ENCODE data around the gene SCN5A. TPM values are rescaled to one million over a fixed set of nuclear protein-coding genes. Genes with fewer than 3 reads are reported as not detected.

Gene SCN5A
- polyA plus RNA-seq, 1 donor: 3.5 TPM

DNA sequence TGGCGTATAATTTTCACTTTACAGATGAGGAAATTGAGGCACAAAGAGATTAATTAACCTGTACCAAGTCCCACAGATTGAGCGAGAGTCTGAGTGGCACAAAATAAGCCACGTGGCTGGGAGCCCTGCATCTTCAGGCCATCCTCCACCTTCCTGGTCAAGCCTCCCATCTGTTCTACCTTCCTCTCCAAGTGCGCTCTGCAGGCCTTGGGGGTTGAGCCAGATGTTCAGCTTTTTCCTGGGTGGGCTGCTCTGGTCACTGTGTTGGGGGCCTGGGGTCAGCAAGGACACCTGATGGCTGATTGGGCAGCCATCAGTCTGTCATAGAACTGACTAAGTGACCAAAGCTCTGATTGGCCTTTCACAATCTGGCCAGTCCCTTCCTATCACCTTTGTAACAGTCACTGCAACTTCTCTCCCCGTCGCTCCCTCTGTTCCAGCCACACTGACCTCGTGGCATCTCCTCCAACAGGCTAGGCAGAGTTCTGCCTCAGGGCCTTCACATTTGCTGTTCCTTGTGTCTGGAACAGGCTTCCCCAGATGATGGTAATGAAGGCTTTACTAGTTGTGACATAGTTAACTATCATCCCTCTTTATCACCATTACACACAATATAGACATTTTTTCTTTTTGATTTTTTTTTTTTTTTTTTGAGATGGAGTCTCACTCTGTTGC, 46.8 kb downstream of the SCN5A start:
- no peaks in the 10 kb centered on the region for H3K4me1 ChIP-seq (ENCODE audit: control insufficient read depth, insufficient read depth, low read length)
- no peak overlapping the region for H3K27ac ChIP-seq (ENCODE audit: low read length)
- WGBS (ENCODE audit: insufficient coverage, low lambda C conversion rate): no CpG with 5 or more reads among the region's 7 CpGs
- H3K9me3 ChIP-seq (ENCODE audit: control insufficient read depth, low read depth, low read length): no peaks in the 10 kb centered on the region
- H3K27me3 ChIP-seq (ENCODE audit: control insufficient read depth, insufficient read depth, low read length): no peaks in the 10 kb centered on the region
- H3K36me3 ChIP-seq (ENCODE audit: control insufficient read depth, insufficient read depth, low read length): no peaks in the 10 kb centered on the region
- DNase-seq: no peak
- no peak overlapping the region for H3K4me3 ChIP-seq (ENCODE audit: low read length)

DNA sequence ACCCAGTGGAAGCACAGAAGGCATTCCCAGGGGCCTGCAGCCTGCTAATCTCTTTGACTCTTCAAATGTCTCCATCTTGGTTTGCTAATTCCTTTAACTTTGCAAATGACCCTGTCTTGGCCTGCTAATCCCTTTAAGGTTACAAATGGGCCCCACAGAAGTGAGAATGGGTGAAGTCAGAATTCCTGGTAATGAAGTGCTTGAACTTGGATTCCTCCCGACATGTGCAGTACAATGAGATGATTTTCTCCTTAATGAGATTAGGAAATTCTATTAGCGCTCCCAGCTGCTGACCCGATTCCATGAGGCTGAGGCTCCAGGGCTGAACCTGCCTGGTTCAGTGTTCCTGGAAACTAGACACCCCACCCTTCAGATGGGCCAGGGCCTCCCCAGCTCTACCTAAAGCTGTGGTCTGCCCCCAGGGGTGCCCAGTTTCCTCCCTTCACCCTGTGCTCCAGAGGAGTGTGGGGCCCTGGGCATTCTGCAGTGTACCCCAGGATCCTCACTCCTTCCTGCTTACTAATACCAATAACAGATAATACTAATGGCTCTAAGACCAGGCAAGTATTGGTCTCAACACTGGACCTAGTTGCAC, 47.4 kb downstream of the SCN5A start:
- H3K36me3 ChIP-seq (ENCODE audit: control insufficient read depth, insufficient read depth, low read length): no peaks in the 10 kb centered on the region
- WGBS (ENCODE audit: insufficient coverage, low lambda C conversion rate): no CpG with 5 or more reads among the region's 3 CpGs
- no peak overlapping the region for H3K4me3 ChIP-seq (ENCODE audit: low read length)
- no peaks in the 10 kb centered on the region for H3K9me3 ChIP-seq (ENCODE audit: control insufficient read depth, low read depth, low read length)
- no peaks in the 10 kb centered on the region for H3K4me1 ChIP-seq (ENCODE audit: control insufficient read depth, insufficient read depth, low read length)
- H3K27me3 ChIP-seq (ENCODE audit: control insufficient read depth, insufficient read depth, low read length): no peaks in the 10 kb centered on the region
- DNase-seq: peak; percentile 19 to 32
- H3K27ac ChIP-seq (ENCODE audit: low read length): no peak overlapping the region

DNA sequence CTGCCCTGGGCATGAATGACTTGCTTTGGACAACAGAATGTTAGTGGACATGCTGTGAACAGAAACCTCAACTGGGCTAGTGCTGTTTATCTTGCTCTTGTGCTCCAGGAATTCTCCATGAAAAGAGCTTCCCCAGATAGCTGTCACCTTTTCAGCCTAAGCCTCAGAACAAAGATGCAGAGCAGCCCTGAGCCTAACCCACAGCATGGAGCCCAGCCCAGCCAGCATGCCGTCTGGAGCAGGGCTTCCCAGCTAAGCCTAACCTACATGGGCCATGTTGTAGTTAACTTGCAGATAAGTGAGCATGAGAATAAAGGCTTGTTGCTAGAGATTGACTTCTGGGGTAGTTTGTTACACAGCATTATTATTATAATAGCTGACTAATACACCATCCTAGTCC, 48.9 kb downstream of the SCN5A start:
- Histone ChIP-seq H3K4me3 (ENCODE audit: low read length) (no peak overlapping the region), H3K27ac (ENCODE audit: low read length) (no peak overlapping the region), H3K4me1 (ENCODE audit: control insufficient read depth, insufficient read depth, low read length) (no peaks in the 10 kb centered on the region), H3K27me3 (ENCODE audit: control insufficient read depth, insufficient read depth, low read length) (no peaks in the 10 kb centered on the region), H3K36me3 (ENCODE audit: control insufficient read depth, insufficient read depth, low read length) (no peaks in the 10 kb centered on the region), H3K9me3 (ENCODE audit: control insufficient read depth, low read depth, low read length) (no peaks in the 10 kb centered on the region)
- no CpG with 5 or more reads among the region's 1 CpG for WGBS (ENCODE audit: insufficient coverage, low lambda C conversion rate)
- DNase-seq: no peak

GRCh38 chr3:38599886-38600285, 49.6 kb downstream of the SCN5A start:
- Histone ChIP-seq H3K4me3 (ENCODE audit: low read length) (no peak overlapping the region), H3K27ac (ENCODE audit: low read length) (no peak overlapping the region), H3K27me3 (ENCODE audit: control insufficient read depth, insufficient read depth, low read length) (no peaks in the 10 kb centered on the region), H3K4me1 (ENCODE audit: control insufficient read depth, insufficient read depth, low read length) (no peaks in the 10 kb centered on the region), H3K36me3 (ENCODE audit: control insufficient read depth, insufficient read depth, low read length) (no peaks in the 10 kb centered on the region), H3K9me3 (ENCODE audit: control insufficient read depth, low read depth, low read length) (no peaks in the 10 kb centered on the region)
- no peak for DNase-seq
- no CpG with 5 or more reads among the region's 2 CpGs for WGBS (ENCODE audit: insufficient coverage, low lambda C conversion rate)

- H3K36me3 ChIP-seq (ENCODE audit: control insufficient read depth, insufficient read depth, low read length): no peaks in the 10 kb centered on the region
- no CpG with 5 or more reads among the region's 13 CpGs for WGBS (ENCODE audit: insufficient coverage, low lambda C conversion rate)
- H3K9me3 ChIP-seq (ENCODE audit: control insufficient read depth, low read depth, low read length): no peaks in the 10 kb centered on the region
- DNase-seq: no peak
- H3K4me3 ChIP-seq (ENCODE audit: low read length): no peak overlapping the region
- no peaks in the 10 kb centered on the region for H3K4me1 ChIP-seq (ENCODE audit: control insufficient read depth, insufficient read depth, low read length)
- H3K27me3 ChIP-seq (ENCODE audit: control insufficient read depth, insufficient read depth, low read length): no peaks in the 10 kb centered on the region
- no peak overlapping the region for H3K27ac ChIP-seq (ENCODE audit: low read length)
Observed at GRCh38 chr3:38598791-38599190, 50.7 kb downstream of the SCN5A start.

- H3K4me1 ChIP-seq (ENCODE audit: control insufficient read depth, insufficient read depth, low read length): no peaks in the 10 kb centered on the region
- no peak overlapping the region for H3K4me3 ChIP-seq (ENCODE audit: low read length)
- H3K27ac ChIP-seq (ENCODE audit: low read length): no peak overlapping the region
- DNase-seq: no peak
- H3K36me3 ChIP-seq (ENCODE audit: control insufficient read depth, insufficient read depth, low read length): no peaks in the 10 kb centered on the region
- no peaks in the 10 kb centered on the region for H3K9me3 ChIP-seq (ENCODE audit: control insufficient read depth, low read depth, low read length)
- no peaks in the 10 kb centered on the region for H3K27me3 ChIP-seq (ENCODE audit: control insufficient read depth, insufficient read depth, low read length)
- no CpG with 5 or more reads among the region's 12 CpGs for WGBS (ENCODE audit: insufficient coverage, low lambda C conversion rate)
Observed at GRCh38 chr3:38597502-38598060, 51.9 kb downstream of the SCN5A start.

GRCh38 chr3:38595393-38595792, 54.1 kb downstream of the SCN5A start:
- 100% methylated on average over 1 of the region's 6 CpGs for WGBS (ENCODE audit: insufficient coverage, low lambda C conversion rate)

GRCh38 chr3:38590521-38590920, 59.0 kb downstream of the SCN5A start:
- no peak overlapping the region for H3K4me3 ChIP-seq (ENCODE audit: low read length)
- H3K27ac ChIP-seq (ENCODE audit: low read length): no peak overlapping the region
- no peaks in the 10 kb centered on the region for H3K27me3 ChIP-seq (ENCODE audit: control insufficient read depth, insufficient read depth, low read length)
- no peaks in the 10 kb centered on the region for H3K9me3 ChIP-seq (ENCODE audit: control insufficient read depth, low read depth, low read length)
- H3K4me1 ChIP-seq (ENCODE audit: control insufficient read depth, insufficient read depth, low read length): no peaks in the 10 kb centered on the region
- DNase-seq: no peak
- WGBS (ENCODE audit: insufficient coverage, low lambda C conversion rate): no CpG with 5 or more reads among the region's 2 CpGs
- H3K36me3 ChIP-seq (ENCODE audit: control insufficient read depth, insufficient read depth, low read length): no peaks in the 10 kb centered on the region

More at GRCh38 chr3:38595393-38595792, 54.1 kb downstream of the SCN5A start:
- H3K27ac ChIP-seq (ENCODE audit: low read length): no peak overlapping the region
- H3K4me3 ChIP-seq (ENCODE audit: low read length): no peak overlapping the region
- no peaks in the 10 kb centered on the region for H3K4me1 ChIP-seq (ENCODE audit: control insufficient read depth, insufficient read depth, low read length)
- no peak for DNase-seq
- no peaks in the 10 kb centered on the region for H3K36me3 ChIP-seq (ENCODE audit: control insufficient read depth, insufficient read depth, low read length)
- no peaks in the 10 kb centered on the region for H3K27me3 ChIP-seq (ENCODE audit: control insufficient read depth, insufficient read depth, low read length)
- H3K9me3 ChIP-seq (ENCODE audit: control insufficient read depth, low read depth, low read length): no peaks in the 10 kb centered on the region

DNA sequence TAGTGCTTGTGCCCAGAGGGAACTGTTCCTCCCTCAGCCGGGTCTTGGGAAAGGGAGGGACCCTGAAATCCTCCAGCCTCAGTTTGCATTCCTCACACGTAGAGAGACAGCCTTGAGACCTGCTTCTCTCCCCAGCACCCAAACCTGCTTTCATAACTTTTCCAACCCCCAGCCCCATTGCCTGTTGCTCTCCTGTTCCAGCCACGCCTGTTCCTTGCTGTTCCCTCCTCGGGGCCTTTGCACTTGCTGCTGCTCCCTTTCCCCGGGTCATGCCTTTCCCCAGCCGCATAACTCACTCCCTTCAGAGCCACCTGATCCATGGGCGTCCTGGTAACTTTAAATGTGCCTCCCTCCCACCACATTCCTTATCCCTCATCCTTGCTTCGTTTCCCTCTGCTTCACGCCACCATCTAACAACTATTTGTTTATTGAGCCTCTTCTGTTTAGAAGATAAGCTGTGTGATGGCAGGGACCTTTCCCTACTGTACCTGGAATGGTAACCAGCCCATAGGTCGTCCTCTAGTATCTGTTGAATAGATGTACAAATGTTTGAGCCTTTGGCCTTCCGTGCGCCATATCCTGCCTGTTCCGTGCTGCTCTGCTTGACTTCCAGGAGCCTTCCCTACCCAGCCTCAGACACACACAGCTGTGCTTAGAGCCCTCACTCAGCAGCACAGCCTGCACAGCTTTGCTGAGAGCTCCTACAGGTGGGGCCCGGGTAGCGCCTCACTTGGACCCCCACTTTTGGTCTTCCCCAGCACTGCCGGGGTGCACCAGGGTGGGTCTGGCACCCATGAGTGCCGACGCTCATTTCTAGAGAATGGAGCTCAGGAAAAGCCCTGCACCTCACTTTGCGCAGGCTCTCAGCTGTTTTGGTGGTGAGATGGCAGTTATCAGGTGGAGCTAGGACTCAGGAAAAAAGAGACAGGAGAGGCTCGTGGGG, 60.2 kb downstream of the SCN5A start:
- H3K27me3 ChIP-seq (ENCODE audit: control insufficient read depth, insufficient read depth, low read length): no peaks in the 10 kb centered on the region
- no peak overlapping the region for H3K4me3 ChIP-seq (ENCODE audit: low read length)
- 62% methylated on average over 4 of the region's 20 CpGs for WGBS (ENCODE audit: insufficient coverage, low lambda C conversion rate)
- no peak overlapping the region for H3K27ac ChIP-seq (ENCODE audit: low read length)
- DNase-seq: no peak
- no peaks in the 10 kb centered on the region for H3K9me3 ChIP-seq (ENCODE audit: control insufficient read depth, low read depth, low read length)
- H3K36me3 ChIP-seq (ENCODE audit: control insufficient read depth, insufficient read depth, low read length): no peaks in the 10 kb centered on the region
- no peaks in the 10 kb centered on the region for H3K4me1 ChIP-seq (ENCODE audit: control insufficient read depth, insufficient read depth, low read length)

GRCh38 chr3:38588371-38588971, 61.0 kb downstream of the SCN5A start:
- WGBS (ENCODE audit: insufficient coverage, low lambda C conversion rate): no CpG with 5 or more reads among the region's 10 CpGs
- no peak overlapping the region for H3K4me3 ChIP-seq (ENCODE audit: low read length)
- no peaks in the 10 kb centered on the region for H3K27me3 ChIP-seq (ENCODE audit: control insufficient read depth, insufficient read depth, low read length)
- no peak for DNase-seq
- no peaks in the 10 kb centered on the region for H3K36me3 ChIP-seq (ENCODE audit: control insufficient read depth, insufficient read depth, low read length)
- H3K4me1 ChIP-seq (ENCODE audit: control insufficient read depth, insufficient read depth, low read length): no peaks in the 10 kb centered on the region
- no peaks in the 10 kb centered on the region for H3K9me3 ChIP-seq (ENCODE audit: control insufficient read depth, low read depth, low read length)
- H3K27ac ChIP-seq (ENCODE audit: low read length): no peak overlapping the region

Data from large intestine (tissue), 3 donors.